HUDEP-2 (cell line): ENCODE data around the gene STPG4.
"Not testable (repeated sequence)": the region's sequence is repeated elsewhere in the genome, so short reads cannot be mapped to it uniquely, and the experiment has no call there.

Experiments
- DNase-seq, 76 experiments: peaks; one replicate each; lab custom pipeline; 2025; ENCODE audit not compliant: unreplicated experiment in 76 of 76; lab: John Stamatoyannopoulos, UW

The STPG4 gene, protein sequence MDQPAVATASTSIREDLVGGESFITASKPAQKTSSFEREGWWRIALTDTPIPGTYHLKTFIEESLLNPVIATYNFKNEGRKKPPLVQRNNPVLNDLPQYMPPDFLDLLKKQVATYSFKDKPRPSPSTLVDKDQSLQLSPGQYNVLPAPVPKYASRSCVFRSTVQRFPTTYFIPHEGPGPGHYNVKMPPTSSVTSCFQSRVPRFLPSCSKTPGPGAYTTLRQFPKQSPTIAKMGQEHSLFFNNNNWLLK

DNA sequence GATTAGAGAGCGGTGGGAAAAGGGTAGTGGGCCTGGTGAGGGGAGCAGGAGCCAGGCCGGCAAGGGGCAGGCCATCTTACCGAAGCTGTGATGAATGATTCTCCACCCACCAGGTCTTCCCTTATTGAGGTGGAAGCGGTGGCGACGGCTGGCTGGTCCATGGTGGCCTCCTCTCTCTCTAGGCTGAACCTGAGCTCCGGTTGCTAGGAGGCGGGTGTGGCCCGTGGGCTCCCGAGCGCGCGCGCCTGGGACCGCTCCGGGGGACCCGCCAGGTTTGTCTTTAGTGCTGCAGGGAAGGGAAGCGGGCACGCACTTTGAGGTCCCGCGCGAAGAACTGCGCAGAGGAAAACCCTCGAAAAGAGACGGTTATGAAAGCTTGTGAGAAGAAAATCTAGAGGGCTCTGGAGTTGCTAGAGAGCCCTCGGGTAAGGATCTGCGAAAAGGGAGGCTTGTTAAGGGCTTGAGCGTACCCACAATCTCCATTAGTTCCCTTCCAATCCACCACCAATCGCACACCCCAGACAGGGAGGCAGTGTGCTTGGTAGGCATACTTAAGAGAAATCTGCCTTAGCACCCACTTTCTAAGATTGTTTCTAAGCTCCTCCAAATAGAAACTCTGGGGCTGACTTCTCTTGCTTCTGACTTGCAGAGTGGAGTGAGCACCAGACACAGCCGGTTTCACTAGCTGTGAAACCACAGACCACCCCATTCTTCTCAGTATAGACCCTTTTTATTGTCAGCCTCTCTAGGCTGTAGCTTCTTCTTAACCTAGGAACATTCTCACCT is at the start of gene STPG4:
Gene STPG4 (minus strand): TSS at position 218 of the 786 bp plus-strand sequence. CDS start 57 bp downstream, at position 161.
- DNase-seq: no peak

DNA sequence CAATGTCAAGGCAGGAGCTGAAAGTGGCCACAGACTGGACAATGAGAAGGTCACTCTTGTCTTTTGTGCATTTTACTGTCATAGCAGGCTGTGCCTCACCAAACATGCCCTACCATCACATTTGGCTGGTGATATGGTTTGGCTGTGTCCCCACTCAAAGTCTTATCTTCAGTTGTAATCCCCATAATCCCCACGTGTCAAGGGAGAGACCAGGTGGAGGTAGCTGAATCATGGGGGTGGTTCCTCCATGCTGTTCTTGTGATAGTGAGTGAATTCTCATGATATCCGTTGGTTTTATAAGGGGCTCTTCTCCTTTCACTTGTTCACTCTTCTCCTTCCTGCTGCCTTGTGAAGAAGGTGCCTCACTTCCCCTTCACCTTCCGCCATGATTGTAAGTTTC is 49.6 kb upstream of the STPG4 start:
- DNase-seq: peak in 1 of 76 experiments; percentile 16

DNA sequence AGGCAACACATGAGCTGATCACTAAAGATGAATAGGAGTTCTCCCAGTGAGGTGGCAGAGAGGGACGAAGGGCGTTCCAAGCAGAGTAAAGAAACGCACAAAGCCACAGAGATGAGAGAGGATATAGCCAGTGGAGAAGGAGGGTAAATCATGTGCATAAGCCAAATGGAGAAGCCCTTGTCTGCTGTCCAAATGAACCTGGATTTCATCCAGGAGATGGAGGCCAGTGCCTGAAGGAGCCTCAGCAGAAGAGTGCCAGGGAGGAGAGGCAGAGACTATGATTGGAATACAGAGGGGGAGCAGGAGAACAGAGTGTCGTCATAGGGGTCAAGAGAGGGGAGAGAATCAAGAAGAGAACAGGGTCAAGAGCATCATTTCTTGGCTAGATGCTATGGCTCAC is 48.9 kb upstream of the STPG4 start:
- DNase-seq: no peak

DNA sequence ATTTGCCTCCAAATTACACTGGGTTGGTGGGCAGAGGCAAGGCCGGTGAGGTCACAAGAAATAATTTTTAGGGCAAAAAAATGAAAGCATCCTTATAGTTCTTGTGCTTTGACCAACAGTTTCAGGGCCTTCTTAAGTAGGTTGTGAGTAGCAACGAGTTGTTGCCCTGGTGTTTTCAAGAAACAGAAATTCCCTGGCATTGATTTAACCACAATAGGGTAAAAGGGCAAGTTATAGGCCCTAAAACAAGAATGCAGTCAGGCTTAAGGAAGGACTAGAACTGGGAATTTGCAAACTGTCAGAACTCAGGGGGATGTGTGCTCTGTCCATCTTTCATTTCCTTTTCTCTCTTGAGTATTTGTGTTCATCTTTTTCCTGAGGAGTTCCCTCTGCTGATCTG is 46.1 kb upstream of the STPG4 start:
- DNase-seq: no peak

DNA sequence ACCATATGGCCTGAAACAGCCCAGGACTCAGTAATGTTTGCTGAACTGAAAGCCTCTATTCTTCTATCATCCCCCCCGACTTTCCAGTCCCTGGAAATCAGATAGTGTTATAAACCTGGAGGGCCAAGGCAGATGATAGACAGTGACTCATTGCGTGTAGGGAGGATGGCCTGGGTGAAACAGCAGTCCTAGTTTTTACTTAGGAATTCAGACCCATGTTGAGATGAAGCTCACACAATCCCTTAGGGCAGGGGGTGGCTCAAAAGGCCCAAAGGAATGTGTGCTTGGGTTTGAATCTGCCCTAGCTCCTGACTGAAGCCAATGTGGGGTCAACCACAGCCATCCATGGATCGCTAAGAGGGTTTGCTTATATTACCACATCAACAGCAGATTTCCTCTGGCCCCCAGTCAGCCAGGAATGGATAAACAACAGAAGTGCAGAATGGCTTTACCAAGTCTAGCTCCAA is 43.9 kb upstream of the STPG4 start:
- DNase-seq: peak in 2 of 76 experiments; percentile 9 to 20

DNA sequence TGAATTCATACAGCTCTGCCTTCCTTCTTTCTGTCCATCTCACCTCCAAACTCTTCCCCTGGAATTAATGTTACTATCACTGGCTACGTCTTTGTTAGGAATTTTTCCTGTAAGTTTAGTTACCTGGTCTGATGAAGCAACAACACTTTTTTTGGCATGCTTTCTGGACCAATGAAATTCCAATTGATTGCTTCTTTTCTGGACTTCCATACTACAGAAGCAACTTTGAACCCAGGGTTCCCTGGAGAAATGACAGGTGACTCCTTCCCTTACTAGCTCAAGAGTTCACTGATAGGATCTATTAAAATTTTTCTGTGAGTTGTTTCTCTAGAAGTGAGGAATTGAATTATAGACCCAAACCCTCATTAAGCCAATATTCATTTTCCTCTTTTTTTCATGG is 41.4 kb upstream of the STPG4 start:
- no peak for DNase-seq

DNA sequence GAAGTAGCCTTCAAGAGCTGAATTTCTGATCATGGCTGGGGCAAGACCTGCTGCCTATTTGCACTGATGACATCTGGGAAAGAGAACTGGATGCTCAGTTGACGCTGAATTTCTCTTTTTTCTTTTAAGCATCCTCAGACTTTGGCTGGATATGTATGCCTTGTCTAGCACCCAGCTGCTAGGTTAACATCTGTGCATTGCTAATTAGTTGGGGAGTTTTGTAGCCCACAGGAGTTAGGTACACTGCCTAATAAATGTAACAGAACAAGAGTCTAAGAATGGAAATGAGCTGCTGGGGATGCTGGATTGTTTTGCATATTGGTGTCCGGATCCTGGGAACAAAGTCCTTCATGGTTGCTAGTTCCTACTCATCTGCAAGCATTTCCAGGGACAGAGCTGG is 40.9 kb upstream of the STPG4 start:
- no peak for DNase-seq

DNA sequence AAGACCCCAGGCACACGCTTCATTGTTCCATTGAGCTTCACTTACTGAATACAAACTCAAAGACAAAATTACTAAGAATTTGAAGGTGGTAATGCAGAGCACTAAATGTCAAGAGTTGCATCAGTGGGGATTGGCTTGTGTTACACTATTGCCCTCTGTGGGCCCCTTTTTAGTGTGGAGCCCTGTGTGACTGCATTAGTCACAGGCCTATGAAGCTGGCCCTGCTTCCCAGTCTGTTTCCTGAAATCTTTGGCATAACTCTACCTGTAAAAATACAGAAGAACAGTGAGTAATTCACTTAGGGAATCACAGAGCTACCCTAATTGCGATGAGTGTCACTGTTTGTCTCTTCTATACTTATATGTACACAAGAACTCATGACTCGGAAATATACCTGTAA is 40.0 kb upstream of the STPG4 start:
- no peak for DNase-seq

DNA sequence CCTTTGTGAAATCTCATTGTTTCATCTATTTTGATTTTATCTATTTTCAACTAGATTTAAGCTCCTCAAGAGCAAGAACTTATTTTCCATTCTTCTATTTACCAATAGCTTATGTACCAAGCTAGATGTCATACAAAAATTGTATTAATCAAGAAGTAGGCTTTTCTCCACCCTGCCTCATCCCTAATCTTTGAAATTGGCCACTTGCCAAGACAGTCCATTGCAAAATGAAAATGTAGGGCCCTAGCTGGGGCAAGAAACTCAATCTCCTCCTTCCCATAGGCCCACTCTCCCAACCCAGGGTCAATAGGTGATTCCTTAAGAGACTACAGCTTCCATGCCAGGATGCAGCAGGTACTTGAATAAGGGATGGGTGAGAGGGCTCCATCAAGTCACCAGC is 39.3 kb upstream of the STPG4 start:
- DNase-seq: no peak

DNA sequence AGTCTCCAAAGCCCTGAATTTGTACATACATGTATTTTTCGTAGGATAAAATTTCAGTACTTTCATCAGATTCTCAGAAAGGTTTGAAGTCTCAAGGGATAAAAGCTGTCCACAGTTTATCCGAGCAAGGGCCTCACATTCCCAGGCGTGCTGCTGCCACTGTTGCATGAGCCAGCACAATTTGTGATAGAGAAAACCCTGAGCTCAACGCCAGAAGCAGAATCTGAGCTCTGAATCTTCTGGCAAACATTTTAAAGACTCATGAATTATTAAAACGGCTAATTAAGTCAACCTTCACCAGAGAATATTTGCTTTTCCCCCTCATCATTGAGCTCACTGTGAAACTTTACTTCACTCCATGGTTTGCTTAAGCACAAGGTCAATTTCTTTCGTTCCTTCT is 38.5 kb upstream of the STPG4 start:
- no peak for DNase-seq

DNA sequence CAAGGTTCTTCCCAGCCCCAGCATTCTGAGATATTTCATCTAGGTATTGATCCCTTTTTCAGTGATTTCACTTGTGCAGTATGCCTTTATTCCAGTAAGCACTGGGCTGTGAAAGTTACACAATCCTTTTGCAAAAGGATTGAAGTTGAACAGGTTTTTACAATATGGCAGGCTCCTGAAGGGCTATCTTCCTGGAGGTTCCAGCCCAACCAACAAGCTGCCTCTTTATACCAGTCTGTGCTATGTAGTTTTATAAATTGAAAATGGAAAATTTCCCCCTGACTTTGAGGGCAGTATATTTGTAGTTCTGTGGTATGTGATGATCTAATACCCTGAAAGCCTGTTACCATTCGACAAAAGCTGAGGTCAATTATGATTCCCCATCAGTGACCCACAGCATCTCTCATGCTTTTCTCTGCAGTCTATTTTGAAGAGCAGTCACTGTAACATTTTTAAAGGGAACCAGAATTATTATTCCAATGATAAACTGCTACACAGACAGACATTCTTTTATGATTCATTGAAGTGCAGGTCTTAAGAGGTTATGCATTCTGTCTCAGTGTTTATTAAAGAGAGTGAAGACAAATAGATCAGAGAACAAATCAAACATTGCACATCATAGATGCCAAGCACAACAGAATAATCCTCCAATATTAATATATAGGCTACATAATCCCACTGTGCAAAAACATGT is 35.2 kb upstream of the STPG4 start:
- no peak for DNase-seq

DNA sequence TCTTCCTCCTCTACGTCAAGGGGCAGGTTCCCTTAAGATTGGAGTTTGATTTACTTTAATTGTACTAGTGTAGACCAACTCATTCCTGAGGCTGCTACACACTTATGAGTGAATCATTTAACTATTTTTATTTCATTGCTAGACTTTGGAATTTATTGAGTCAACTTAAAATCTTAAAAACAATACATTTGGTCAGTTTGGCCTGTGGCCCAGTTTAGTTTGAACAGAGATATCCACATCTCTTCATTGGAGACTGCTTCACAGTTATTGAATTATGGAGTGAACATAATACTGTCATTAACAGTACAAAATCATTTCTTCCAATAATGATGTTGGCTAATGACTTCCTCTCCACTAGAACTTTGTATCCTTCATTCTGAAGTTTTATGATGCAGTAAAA is 34.5 kb upstream of the STPG4 start:
- no peak for DNase-seq

DNA sequence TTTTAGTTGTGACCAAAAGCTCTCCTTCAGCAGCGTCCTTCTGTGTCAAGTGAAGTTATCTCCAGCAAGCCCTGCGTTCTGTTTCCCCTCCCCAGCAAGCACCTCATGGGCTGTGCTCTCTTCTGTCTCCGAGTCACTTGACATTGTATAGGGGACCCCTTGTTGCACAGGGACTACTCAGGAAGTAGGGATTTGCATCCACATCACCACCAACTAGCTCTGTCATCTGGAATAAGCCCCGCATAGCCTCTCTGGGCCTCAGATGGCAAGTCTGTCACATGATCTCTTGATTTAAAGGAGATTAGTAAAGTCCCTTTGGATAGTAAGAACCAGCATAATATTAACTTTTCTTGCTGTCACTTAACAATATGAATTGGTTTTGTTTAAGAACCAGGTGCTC is 32.0 kb upstream of the STPG4 start:
- no peak for DNase-seq

DNA sequence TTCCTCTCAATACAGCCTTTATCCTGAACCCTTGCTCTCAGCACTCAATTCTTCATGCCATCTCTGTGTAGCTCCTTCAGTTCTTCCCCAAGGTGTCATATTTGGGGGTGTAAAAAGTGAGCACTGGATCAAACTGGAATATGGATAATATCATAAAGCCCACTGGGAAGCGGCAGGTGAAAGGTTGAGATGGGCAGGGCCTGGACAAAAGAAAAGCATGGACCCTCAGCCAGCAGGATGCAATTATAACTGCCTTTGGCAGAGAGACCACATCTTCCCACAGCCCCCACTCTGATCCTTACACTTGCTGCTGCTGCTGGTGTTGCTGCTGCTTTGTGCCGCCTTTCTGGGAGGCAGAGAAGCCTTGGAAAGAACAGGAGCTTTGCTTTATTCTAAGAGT is 31.2 kb upstream of the STPG4 start:
- no peak for DNase-seq

DNA sequence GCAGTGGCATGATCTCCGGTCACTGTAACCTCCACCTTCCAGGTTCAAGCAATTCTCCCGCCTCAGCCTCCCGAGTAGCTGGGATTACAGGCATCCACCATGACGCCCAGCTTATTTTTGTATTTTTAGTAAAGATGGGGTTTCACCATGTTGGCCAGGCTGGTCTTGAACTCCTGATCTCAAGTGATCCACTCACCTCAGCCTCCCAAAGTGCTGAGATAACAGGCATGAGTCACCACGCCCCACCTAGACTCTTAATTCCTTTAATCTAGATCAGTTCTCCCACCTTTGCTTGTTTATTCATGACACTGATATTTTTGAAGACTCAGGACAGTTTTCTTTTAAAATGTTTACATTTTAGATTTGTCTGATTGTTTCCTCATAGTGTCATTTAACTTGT is 30.0 kb upstream of the STPG4 start:
- not testable (repeated sequence) for DNase-seq

DNA sequence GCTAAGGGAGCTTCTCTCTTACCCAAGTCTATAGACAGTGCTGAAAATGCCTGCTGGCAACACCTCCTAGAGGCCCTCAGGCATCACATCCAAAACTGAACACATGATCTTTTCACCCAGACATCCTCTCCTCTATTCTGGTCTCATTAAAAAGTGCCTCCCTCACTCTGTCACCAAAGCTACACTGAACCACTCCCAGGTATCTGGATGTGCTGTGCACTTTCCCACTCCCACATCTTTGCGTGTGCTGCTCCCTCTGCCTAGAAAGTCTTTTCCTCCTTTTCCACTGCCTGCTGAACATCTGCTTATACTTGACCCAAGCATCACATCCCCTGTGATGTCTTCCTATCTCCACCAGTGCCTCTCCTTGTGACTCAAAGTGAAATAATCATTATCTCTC is 26.1 kb upstream of the STPG4 start:
- no peak for DNase-seq

DNA sequence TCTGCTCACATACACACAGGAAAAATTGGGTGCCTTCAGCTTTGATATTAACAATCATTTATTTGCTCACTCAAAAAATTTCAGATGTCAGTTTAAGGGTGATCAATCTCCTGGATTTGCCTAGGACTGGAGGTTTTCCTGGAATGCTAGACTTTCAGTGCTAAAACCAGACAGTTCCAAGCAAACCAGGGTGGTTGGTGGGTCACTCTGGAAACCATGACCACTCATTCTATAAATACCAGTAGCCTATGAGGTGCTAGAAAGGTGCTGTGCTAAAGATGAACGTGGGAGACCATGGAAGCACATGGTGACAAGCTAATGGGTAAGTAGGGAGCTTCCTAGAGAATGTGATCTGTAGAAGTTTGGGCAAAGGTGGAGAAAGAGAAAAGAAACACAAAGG is 25.4 kb upstream of the STPG4 start:
- no peak for DNase-seq

DNA sequence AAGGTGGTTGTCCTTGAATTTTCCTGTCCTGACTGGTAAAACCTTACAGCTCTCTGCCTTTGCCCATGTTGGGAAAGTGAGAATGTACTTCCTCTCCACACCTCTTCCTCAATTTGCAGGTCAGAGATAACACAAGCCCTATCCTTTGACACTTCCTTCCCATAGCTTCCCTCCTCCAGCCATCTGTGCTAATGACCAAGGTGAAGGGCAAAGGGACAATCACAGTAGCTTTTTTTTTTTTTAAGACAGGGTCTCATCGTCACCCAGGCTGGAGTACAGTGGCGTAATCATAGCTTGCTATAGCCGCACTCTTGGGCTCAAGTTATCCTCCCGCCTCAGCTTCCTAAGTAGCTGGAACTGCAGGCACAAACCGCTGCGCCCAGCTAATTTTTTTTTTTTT is 24.3 kb upstream of the STPG4 start:
- no peak for DNase-seq

DNA sequence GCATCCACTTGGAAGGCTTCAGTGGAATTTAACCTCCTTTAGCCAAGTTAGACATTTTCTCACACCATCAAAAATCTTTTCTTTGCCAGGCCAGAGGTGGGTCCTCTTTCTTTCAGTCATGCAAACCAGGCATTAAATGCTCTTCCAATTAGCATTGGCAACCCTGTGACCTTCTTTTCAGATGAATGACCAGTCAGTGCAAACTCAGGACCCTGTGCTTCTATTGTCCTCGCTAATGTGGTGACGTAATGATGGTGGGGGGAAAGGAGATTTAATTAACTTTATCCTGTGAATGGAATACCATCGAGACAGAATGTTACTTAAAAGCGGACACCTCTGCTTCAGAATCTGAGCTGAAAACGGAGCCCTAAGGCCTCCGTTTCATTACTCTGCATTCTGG is 23.2 kb upstream of the STPG4 start:
- DNase-seq: peak in 1 of 76 experiments; percentile 3

DNA sequence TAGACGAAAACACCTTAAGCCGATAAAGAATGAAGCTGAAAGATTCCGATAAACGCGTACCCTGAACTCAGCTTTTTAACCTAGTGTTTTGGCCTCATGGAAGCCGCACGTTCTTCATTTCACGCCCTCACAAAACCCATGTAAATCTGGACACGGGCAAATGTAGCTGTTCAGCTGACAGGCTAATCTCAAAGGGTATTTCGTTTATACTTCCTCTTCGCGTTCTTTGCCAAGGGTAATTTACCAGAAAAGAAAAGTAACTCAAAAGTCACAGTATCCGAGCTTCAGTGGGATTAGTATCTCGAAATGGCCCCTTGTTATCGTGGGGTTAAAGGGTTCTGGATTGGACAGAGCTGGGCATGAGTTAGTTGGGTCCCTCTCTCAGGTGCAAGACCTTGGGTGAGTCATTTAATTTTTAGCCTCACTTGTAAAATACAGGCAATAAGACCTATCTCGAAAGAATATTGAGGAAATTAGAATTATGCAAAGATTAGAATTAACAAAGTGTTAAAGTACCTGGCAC is 22.0 kb upstream of the STPG4 start:
- DNase-seq: peak in 1 of 76 experiments; percentile 47

DNA sequence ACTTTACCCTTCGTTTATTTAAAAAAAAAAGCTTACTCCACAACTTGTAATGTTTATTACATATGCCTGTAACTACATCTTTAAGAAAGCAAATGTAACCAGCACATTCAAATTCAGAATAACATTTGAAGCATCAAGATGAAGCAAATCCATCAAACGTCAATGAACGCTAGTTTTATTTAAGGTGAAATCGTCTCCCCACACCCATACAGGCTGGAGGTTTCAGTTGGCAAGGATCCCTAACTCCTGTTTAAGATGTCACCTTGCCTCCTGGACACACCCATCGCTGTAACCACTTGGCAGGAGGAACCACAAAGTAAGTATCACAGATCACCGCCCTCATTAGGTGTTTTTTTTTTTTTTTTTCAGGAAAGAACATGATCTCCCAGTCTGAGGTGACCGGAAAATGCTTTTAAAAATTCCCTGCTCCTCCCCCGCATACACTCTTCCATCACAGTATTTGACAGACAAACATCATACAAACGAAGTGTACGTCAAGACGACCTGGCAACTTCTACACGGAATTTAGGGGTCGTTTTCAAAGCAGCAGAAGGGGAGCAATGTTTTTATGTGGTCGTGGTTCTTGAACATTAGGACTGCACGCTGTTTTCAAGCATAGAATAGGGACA is 19.7 kb upstream of the STPG4 start:
- peak in 54 of 76 experiments; percentile 5 to 61 (median 22) for DNase-seq
